Bone marrow (tissue), 2 donors: Measurements from ENCODE around the gene C14orf119.

Experiments used
- DNase-seq, 2 donors: peaks; one replicate each; lab custom pipeline; 2025; lab: John Stamatoyannopoulos, UW

Gene C14orf119

DNA sequence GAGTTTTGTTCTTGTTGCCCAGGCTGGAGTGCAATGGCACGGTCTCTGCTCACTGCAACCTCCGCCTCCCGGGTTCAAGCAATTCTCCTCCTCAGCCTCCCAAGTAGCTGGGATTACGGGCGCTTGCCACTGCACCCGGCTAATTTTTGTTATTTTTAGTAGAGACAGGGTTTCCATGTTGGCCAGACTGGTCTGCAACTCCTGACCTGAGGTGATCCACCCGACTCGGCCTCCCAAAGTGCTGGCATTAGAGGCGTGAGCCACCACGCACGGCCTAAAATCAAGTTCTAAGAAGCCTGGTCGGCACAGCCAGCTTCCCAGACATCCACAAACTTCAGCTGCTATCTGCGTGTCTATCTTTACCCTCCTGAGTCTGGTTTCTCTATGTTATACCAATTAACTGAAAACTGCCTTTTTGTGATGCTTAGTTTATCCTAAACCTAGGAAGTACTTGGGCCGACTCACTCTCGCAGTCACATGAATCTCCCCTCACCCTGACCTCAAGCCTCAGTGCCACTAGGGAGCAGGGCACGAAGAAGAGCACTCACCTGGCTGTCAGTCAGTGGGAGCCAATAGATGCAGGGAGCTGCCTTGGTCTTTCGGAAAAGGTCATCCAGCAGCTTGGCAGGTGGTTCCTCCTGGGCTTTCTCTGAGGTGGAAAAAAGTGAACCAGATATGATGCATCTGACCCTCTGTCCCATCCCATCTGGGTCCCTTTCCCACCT is 34.6 kb upstream of the C14orf119 start:
- no peak for DNase-seq

- no peak for DNase-seq
Observed at GRCh38 chr14:23062002-23062401, 33.3 kb upstream of the C14orf119 start.

GRCh38 chr14:23063601-23064000 is 31.7 kb upstream of the C14orf119 start:
- DNase-seq, result no peak

DNA sequence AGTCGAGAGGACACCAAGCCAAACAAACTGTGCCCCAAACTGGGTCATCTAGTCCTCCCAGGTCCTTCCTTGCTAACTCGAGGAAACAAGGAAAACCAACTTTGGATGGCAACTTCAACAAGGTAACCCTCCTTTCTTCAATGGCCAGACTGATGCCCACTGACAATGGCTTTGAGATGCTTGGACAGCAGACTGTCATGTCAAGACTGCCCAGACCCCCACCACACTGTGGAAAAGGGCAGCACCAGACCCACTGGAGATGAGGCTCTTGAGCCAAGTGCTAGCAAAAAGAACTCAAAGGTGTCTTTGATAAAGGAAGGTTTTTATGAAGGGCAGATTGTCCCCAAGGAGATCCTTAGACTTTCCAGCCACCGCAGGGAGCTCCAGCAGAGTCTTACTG is 28.9 kb upstream of the C14orf119 start:
- DNase-seq, result no peak

DNA sequence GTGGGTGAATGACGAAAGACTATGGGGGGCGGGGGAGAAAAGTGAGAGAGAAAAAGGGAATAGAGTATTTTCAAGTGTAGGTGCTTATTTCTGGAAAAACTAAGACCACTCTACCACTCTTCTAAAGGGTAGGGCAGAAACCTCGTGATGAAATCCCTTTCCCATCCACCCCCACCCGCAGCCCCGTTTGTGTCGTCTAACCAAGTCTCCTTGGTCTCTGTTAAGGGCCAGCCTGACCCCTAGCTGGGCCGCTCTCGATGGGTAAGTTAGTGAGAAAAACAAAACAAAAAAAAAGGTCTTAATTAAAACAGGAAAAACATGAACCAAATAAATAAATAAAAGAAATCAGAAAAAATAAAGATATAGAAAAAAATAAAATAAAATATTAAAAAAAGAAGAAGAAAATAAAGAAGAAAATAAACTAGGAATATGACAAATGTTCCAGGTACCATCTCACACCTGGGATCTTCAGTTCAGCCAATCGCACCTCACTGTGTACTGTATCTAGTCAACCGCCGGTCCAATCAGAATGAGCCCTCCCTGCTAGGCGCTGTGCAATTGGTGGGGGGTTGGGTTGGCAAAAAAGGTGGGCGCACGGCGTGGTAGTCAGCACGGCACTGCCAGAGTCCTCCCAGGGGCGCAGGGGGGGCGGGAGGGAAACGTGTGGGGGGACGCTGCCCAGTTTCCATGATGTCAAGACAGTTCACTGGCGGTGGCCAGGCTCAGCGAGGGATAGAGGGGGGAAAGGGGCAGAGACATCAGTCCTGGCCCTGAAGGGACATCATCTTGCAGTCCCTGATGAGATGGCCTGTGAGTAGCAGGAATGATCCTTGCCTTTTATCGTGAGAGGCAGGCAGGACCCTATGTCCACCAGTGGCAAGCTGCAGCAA is 28.2 kb upstream of the C14orf119 start:
- no peak for DNase-seq

DNA sequence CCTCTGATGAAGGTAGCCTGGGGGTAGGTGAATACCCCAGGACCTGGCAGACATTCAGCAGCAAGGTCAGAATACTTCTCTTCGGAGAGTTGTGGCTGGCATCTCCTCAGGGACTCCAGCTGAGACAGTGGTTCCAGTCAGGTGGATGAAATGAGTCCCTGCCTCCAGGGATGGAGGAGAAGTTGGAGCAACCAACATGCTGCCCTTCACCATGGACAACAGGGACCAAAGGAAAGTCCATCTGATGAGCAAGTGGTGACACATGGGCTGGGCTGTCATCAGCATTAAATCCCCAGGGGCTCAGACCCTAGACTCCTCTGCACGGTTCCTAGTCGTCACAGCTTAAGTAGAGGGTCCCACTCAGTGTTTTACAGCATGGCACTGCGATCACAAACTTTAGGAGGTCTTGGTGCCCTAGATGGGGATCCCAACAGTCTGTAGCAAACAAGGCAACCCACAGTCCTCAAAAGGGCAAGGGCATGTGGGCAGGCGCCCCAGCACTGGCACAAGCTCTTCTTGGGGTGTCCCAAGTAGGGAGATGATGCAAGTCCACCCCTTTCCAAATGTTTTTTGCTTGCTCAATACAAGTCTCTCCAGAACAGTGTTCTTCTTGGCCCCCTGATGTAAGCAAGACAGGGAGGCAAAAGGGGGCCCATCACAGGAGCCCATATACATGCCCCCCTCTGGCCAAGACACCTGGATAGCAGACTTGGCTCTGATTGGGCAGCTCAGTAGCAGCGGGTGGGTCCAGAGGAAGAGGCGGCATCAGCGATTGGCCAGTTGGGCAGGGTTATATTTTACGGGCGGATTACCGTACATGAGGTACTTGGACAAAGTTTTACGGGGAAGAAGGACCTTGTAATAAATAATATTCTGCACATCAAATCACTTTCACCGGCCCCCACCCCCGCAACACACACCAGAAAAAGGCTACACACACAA is 27.2 kb upstream of the C14orf119 start:
- no peak for DNase-seq

DNA sequence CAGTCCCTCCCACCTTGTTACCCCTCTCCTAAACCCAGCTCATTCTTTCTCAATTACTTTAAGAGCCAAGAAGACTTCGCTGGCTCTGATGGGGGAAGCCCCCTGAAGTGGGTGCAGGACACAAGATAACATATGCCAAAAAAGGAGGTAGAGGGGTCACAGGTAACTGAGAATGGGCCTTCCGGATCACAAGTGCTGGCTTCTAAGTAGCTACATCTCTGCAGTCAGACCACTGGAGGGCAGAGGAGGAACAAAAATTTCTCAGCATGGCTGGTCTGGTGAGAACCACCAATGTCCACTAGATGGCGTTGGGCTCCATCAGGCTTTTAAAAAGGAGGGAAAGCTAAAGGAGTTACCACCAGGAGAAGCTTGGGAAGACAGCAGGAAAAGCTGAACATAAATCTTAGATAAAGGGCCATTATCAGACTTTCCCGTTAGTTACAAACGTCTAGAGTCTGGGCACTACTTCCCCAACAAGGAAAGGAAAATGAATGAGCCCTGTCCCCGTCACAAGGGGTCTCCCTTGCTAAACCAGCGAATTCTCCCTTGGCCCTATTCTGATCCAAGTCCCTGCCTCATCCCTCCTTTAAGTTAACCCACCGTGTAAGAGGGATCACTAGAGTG is 26.4 kb upstream of the C14orf119 start:
- no peak for DNase-seq

DNA sequence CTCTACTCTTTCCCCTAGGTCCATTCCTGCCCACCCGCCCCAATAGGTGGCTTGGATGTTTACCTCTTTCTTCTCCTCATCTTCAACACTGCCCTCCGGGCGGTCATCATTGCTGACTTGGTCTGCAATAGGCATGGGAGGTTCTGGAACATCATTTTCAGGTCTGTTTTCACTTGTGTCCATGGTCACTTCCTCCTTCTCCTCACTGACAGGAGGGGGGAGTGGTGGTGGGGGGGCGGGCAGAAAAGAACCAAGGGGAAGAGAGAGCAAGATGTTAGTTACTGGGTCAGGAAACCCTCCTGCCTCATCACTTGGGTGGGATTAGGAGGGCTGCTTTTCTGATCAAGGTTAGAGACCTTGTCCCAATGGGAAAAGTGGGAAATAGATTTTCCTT is 25.9 kb upstream of the C14orf119 start:
- DNase-seq, result no peak

- no peak for DNase-seq
Observed at GRCh38 chr14:23070262-23071129, 24.8 kb upstream of the C14orf119 start.

DNA sequence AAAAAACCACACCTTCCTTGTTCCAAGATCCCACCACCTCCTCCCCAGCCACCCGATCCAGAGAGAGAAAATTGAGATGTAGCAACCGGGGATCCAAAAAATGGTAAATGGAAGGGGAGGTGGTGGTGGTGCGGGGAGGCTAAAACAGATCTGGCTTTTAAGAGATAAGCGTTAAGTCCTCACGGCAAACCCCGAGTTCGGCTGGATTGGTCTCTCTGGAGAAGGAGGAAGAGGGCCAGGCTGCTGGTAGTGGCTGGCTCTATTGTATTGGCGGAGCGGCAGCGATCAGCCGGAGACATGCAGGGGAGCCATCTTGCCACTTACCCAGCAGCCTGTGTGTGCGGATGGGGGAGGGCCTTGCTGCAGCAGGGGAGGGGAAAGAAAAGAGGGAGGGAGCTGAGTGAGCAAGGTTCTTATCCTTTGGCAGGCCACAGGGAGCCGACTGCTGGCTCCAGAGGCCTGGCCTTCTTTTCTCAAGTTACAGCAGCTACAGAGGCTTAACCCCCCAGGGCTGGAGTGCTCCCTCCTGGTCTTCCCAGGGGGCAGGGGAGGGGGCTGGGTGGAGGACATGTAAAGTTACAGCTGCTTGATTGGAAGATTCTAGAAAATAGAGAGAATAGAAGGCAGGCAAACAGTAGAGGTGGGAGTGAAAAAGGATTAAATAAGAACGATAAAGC is 23.9 kb upstream of the C14orf119 start:
- no peak for DNase-seq

GRCh38 chr14:23071921-23072539 is 23.3 kb upstream of the C14orf119 start:
- DNase-seq, result no peak

GRCh38 chr14:23074906-23075305 is 20.4 kb upstream of the C14orf119 start:
- no peak for DNase-seq

DNA sequence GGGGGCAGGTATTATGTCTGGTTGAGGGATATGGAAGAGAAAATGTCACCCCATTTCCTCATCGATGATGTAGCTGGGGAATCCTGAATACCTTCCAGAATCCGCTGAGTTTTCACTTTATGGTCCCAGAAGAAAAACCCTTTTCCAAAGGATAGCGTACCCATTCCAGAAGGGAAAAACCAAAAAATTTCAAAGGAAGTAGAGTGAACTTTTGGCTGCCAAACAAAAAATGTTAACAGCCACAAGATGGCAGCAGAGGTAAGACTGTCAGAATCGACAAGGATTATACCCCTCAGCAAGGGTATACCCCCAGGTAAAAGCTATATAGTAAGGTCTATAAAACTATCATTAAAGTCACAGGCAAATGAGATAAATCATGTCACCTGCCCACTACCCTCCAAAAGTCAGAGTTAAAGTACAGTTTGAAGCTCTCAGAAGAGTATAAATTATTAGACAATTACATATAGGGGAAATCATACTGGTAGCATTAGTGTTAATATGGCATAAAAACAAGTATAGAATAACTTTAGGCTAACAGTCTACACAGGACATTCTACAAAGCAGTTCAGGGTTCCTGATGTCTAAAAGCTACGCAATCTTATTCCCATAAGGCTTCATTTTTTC is 18.4 kb upstream of the C14orf119 start:
- DNase-seq, result no peak

GRCh38 chr14:23077962-23078361 is 17.3 kb upstream of the C14orf119 start:
- no peak for DNase-seq

- DNase-seq, result no peak
Observed at GRCh38 chr14:23078692-23079116, 16.6 kb upstream of the C14orf119 start.

DNA sequence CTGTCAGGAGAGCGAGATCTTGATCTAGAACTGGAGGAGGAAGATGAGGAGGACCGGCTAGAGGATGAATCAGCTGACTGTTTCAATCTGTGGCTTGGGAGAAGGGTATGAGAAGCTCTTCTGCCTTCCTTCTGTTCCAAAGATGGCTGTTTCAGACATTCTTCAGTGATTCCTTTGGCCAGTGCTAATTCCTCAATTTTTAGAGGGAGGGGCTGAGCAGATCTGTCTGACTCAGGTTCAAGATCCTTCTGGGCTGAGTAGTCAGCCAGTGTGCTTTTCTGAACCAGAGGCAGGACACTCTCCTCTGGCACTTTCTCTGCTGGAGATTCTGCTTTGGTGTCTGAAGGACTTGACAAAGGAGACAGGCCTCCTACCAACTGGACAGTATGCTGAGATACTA is 15.6 kb upstream of the C14orf119 start:
- no peak for DNase-seq

DNA sequence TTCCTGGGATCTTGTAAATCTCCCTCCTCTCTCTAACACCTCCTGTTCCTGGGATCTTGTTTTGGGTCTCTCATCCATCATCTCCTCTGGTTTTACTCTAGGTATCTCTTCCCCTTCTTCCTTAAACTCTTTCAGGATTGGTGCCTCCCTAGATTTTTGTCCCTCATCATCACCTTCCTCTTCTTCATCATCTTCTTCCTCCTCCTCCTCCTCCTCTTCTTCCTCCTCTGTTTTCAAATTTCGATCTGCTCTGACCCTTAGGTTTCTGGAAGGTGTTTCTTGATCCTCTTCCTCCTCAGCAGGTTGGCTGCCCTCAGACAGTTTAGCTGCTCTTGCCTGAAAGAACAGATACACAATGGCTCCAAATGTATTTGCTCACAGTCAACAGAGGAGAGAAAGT is 14.8 kb upstream of the C14orf119 start:
- no peak for DNase-seq

DNA sequence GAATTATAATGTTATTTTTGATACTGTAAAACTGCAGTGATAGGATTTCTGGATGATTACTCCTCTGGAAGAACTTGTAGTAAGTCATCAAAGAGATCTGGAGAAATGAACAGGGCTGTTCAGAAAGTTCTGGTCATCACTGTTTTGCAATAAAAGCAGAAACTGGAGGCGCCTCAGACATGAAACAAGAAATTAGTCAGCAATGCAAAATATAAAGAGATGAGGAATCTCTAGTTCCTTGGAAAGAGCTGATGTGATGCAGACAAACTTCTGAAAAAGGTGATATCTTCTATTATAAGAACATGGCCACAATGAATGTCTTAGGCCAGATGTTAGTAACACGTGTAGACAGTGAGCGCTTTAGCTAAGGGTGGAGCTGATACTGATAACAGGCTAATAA is 9.8 kb upstream of the C14orf119 start:
- DNase-seq, result no peak

- DNase-seq, result no peak
Observed at GRCh38 chr14:23086565-23086964, 8.7 kb upstream of the C14orf119 start.
